T-helper 1 cell treated with Interleukin-12 subunit alpha and Interleukin-12 subunit beta and Interleukin-4 antibody, amounts not matched to agents 30 ng/mL and 1 ng/mL, for 36 hours (primary cell): ENCODE results near the gene COL21A1. TPM values are rescaled to one million over a fixed set of nuclear protein-coding genes. Genes with fewer than 3 reads are reported as not detected.

ENCODE experiments used
- intact Hi-C: fragments of 100-400 bp; cut with micrococcal nuclease; formaldehyde crosslinking; loops from one replicate; pipeline ENCODE4 v1.15.1; 2024
- total RNA-seq: library from RNA; stranded (reverse); gene quantifications from 2 replicates; pipeline ENCODE4 v1.2.3, GENCODE V29; 2022

COL21A1 gene
- total RNA-seq, 1 donor from 2014 or later, result not detected

GRCh38 chr6:56115715-56116114 is 131.7 kb downstream of the COL21A1 start:
- intact Hi-C loops, result no loop called here

GRCh38 chr6:56109149-56109548 is 138.2 kb downstream of the COL21A1 start:
- intact Hi-C loops, result no loop called here

- intact Hi-C loops, result no loop called here
These were observed 141.1 kb downstream of the COL21A1 start for GRCh38 chr6:56106231-56106630.

- intact Hi-C loops, result no loop called here
These were observed 142.8 kb downstream of the COL21A1 start for GRCh38 chr6:56104591-56104990.

GRCh38 chr6:56102216-56102615 is 145.2 kb downstream of the COL21A1 start:
- intact Hi-C loops, result no loop called here

GRCh38 chr6:56101141-56101553 is 146.2 kb downstream of the COL21A1 start:
- intact Hi-C loops, result no loop called here

- intact Hi-C loops, result loop anchor here (10.0 kb wide), 1 partner anchor 868 kb away; no protein-coding TSS in a partner anchor
These were observed 150.3 kb downstream of the COL21A1 start for GRCh38 chr6:56096946-56097621.

GRCh38 chr6:56096541-56096940 is 150.8 kb downstream of the COL21A1 start:
- intact Hi-C loops, result loop anchor here (10.0 kb wide), 1 partner anchor 868 kb away; no protein-coding TSS in a partner anchor

GRCh38 chr6:56093776-56094175 is 153.6 kb downstream of the COL21A1 start:
- intact Hi-C loops, result loop anchor here (10.0 kb wide), 1 partner anchor 871 kb away; no protein-coding TSS in a partner anchor

- intact Hi-C loops, result loop anchor here (10.0 kb wide), 1 partner anchor 873 kb away; no protein-coding TSS in a partner anchor
These were observed 156.1 kb downstream of the COL21A1 start for GRCh38 chr6:56091159-56091869.

GRCh38 chr6:56088641-56089040 is 158.7 kb downstream of the COL21A1 start:
- intact Hi-C loops, result no loop called here

- intact Hi-C loops, result no loop called here
These were observed 160.0 kb downstream of the COL21A1 start for GRCh38 chr6:56087421-56087820.

- intact Hi-C loops, result no loop called here
These were observed 167.4 kb downstream of the COL21A1 start for GRCh38 chr6:56079751-56080540.

GRCh38 chr6:56076033-56076432 is 171.3 kb downstream of the COL21A1 start:
- intact Hi-C loops, result no loop called here

- intact Hi-C loops, result no loop called here
These were observed 173.6 kb downstream of the COL21A1 start for GRCh38 chr6:56073761-56074160.

- intact Hi-C loops, result no loop called here
These were observed 174.1 kb downstream of the COL21A1 start for GRCh38 chr6:56073315-56073714.

GRCh38 chr6:56072856-56073255 is 174.5 kb downstream of the COL21A1 start:
- intact Hi-C loops, result no loop called here

GRCh38 chr6:56065408-56065807 is 182.0 kb downstream of the COL21A1 start:
- intact Hi-C loops, result no loop called here

- intact Hi-C loops, result no loop called here
These were observed 184.5 kb downstream of the COL21A1 start for GRCh38 chr6:56062836-56063235.

- intact Hi-C loops, result no loop called here
These were observed 188.7 kb downstream of the COL21A1 start for GRCh38 chr6:56058636-56059035.

GRCh38 chr6:56055081-56055704 is 192.2 kb downstream of the COL21A1 start:
- intact Hi-C loops, result no loop called here
